Loucy (cell line): ENCODE data around the gene TMEM54.
A peak's percentile ranks its signal among the peaks of the same experiment; 100 is the strongest.

Source experiments
- H2AFZ ChIP-seq: fragments of 200-600 bp; sonication (generic); 2 replicates; pipeline ENCODE4 v1.6.0; 2016; ENCODE audit warnings: antibody characterized with exemption, mild to moderate bottlenecking, low read length, moderate library complexity
- H3F3A ChIP-seq: fragments of 200-600 bp; 2 replicates; pipeline ENCODE4 v1.6.0; 2016; ENCODE audit warnings: antibody characterized with exemption, low read depth, mild to moderate bottlenecking
- H3K27me3 ChIP-seq: fragments of 200-600 bp; sonication (generic); 2 replicates; pipeline ENCODE4 v1.6.1; 2014; ENCODE audit warnings: low read length, mild to moderate bottlenecking; ENCODE audit not compliant: insufficient read depth, poor library complexity, severe bottlenecking
- H3K36me3 ChIP-seq: fragments of 200-600 bp; sonication (generic); 2 replicates; pipeline ENCODE4 v1.6.1; 2016; ENCODE audit warnings: low read length; ENCODE audit not compliant: insufficient read depth
- H3K4me1 ChIP-seq: fragments of 200-600 bp; sonication (generic); 2 replicates; pipeline ENCODE4 v1.5.1; 2014; ENCODE audit warnings: low read length, mild to moderate bottlenecking; ENCODE audit not compliant: insufficient read depth, poor library complexity, severe bottlenecking
- H3K4me2 ChIP-seq: fragments of 200-600 bp; sonication (generic); 2 replicates; pipeline ENCODE4 v1.6.0; 2014; ENCODE audit warnings: antibody characterized with exemption, low read length, low read depth, mild to moderate bottlenecking; ENCODE audit not compliant: poor library complexity, severe bottlenecking
- H3K4me3 ChIP-seq: fragments of 200-600 bp; sonication (generic); 2 replicates; pipeline ENCODE4 v1.5.1; 2014; ENCODE audit warnings: low read length, mild to moderate bottlenecking, mixed read lengths; ENCODE audit not compliant: poor library complexity, severe bottlenecking
- H3K79me2 ChIP-seq: fragments of 200-600 bp; sonication (generic); 2 replicates; pipeline ENCODE4 v1.6.1; 2014; ENCODE audit warnings: low read length; ENCODE audit not compliant: insufficient read depth
- H3K9ac ChIP-seq: fragments of 200-600 bp; sonication (generic); 2 replicates; pipeline ENCODE4 v1.6.0; 2014; ENCODE audit warnings: mild to moderate bottlenecking, low read depth, low read length, moderate library complexity; ENCODE audit not compliant: poor library complexity, severe bottlenecking
- H3K9me2 ChIP-seq: fragments of 200-600 bp; sonication (generic); replicated peaks from 2 replicates; pipeline ENCODE4 v1.6.1; 2016; ENCODE audit warnings: low read depth, low read length, mixed read lengths
- H3K9me3 ChIP-seq: fragments of 200-600 bp; sonication (generic); 2 replicates; pipeline ENCODE4 v1.6.1; 2014; ENCODE audit warnings: mild to moderate bottlenecking, antibody characterized with exemption, low read length, low read depth; ENCODE audit not compliant: insufficient read depth
- H4K20me1 ChIP-seq: fragments of 200-600 bp; sonication (generic); 2 replicates; pipeline ENCODE4 v1.6.0; 2014; ENCODE audit warnings: antibody characterized with exemption, low read length, mild to moderate bottlenecking; ENCODE audit not compliant: insufficient read depth, poor library complexity, severe bottlenecking
- EZH2phosphoT487 ChIP-seq: fragments of 200-600 bp; IDR thresholded peaks from 2 replicates; pipeline ENCODE4 v1.6.1; 2018; ENCODE audit warnings: antibody characterized with exemption, mild to moderate bottlenecking, moderate library complexity, borderline replicate concordance
- TF ChIP-seq, protein P1 (sequence below): fragments of 200-600 bp; sonication (generic); conservative IDR thresholded peaks from 2 replicates; pipeline ENCODE4 v1.5.1; 2014; ENCODE audit warnings: mild to moderate bottlenecking, antibody characterized with exemption, low read length

Gene TMEM54

DNA sequence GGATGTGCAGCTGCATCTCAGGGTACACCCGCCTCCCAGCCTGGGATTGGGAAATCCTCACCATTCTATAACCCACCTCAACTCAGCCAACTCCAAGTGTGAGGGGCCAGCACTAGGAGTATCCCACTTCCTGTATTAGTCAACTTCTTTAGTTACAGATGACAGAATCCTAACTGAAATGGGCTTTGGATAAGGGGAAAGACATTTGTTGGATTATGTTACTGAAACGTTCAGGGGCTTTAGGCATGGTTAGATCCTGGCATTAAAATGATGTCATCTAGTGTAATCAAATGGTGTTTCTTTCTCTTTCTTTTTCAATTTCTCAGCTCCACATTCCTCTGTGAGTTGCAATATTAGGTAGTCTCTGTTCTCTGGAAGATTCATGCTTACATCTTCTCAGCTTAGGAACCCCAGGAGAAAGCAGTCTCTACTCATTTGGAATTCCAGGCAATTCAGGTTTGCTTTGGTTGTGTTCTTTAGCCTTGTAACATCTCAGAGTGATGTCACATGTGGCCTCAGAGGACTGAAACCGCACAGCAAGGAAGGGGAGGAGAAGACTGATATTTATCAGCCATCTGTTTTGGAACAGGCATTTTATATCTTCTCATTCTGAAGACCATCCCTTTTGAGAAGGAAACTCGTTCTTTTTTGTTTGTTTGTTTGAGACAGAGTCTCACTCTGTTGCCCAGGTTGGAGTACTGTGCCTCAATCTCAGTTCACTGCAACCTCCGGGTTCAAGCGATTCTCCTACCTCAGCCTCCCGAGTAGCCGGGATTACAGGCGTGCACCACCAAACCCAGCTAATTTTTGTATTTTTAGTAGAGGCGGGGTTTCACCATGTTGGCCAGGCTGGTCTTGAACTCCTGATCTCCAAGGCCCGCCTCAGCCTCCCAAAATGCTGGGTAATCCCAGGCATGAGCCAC is 18.9 kb upstream of the TMEM54 start:
- TF ChIP-seq, protein P1, sequence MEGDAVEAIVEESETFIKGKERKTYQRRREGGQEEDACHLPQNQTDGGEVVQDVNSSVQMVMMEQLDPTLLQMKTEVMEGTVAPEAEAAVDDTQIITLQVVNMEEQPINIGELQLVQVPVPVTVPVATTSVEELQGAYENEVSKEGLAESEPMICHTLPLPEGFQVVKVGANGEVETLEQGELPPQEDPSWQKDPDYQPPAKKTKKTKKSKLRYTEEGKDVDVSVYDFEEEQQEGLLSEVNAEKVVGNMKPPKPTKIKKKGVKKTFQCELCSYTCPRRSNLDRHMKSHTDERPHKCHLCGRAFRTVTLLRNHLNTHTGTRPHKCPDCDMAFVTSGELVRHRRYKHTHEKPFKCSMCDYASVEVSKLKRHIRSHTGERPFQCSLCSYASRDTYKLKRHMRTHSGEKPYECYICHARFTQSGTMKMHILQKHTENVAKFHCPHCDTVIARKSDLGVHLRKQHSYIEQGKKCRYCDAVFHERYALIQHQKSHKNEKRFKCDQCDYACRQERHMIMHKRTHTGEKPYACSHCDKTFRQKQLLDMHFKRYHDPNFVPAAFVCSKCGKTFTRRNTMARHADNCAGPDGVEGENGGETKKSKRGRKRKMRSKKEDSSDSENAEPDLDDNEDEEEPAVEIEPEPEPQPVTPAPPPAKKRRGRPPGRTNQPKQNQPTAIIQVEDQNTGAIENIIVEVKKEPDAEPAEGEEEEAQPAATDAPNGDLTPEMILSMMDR = no peak
- no peak for TF ChIP-seq EZH2phosphoT487
- no peak overlapping the region for H2AFZ ChIP-seq

DNA sequence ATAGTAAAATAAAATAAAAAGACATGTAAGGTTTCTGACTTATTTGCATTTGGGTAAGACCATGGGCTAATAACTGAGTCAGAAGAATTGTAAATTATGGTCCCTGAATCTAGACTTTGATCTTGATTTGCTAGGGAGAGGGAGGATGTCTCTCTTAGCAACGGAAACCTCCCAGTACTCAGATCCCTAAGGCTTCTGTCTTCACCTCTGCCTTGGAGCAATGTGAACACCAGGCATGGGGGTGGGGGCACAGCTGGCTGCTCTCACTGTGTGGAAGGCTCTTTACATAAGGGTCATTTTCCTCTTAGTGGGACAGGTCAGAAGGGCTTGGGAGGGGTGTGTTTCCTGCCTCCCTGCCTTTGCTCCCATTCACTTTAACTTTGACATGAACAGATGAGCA is 17.0 kb upstream of the TMEM54 start:
- peaks cover 67% of the 10 kb centered on the region for H3K27me3 ChIP-seq
- no peaks in the 10 kb centered on the region for H3K9me3 ChIP-seq
- no peaks in the 10 kb centered on the region for H3K79me2 ChIP-seq
- H3K4me3 ChIP-seq = no peak overlapping the region
- H3K4me1 ChIP-seq = no peaks in the 10 kb centered on the region
- no peak for TF ChIP-seq EZH2phosphoT487
- TF ChIP-seq, protein P1 = no peak
- no peaks in the 10 kb centered on the region for H3K36me3 ChIP-seq
- H3K4me2 ChIP-seq = no peak overlapping the region
- H3K9ac ChIP-seq = no peak overlapping the region
- H3K9me2 ChIP-seq = no peaks in the 10 kb centered on the region
- no peaks in the 10 kb centered on the region for H3F3A ChIP-seq
- H4K20me1 ChIP-seq = no peaks in the 10 kb centered on the region
- H2AFZ ChIP-seq = no peak overlapping the region

More for the DNA sequence above, 18.9 kb upstream of the TMEM54 start:
- Histone ChIP-seq H3K9me2 (no peaks in the 10 kb centered on the region), H3K79me2 (no peaks in the 10 kb centered on the region), H3K4me1 (no peaks in the 10 kb centered on the region), H3K9ac (no peak overlapping the region), H4K20me1 (no peaks in the 10 kb centered on the region), H3K9me3 (no peaks in the 10 kb centered on the region), H3K4me2 (no peak overlapping the region), H3K27me3 (peaks cover 76% of the 10 kb centered on the region), H3F3A (no peaks in the 10 kb centered on the region), H3K4me3 (no peak overlapping the region), H3K36me3 (no peaks in the 10 kb centered on the region)

GRCh38 chr1:32917521-32917920 is 16.3 kb upstream of the TMEM54 start:
- Histone ChIP-seq H2AFZ (no peak overlapping the region), H3K9ac (no peak overlapping the region)
- TF ChIP-seq EZH2phosphoT487 = peak; percentile 29; the same call in 1 of the 2 replicates
- TF ChIP-seq, protein P1 = 0 out of 2 replicates have a peak, but pooled peaks have one; percentile 11

More at GRCh38 chr1:32917521-32917920, 16.3 kb upstream of the TMEM54 start:
- Histone ChIP-seq H4K20me1 (no peaks in the 10 kb centered on the region), H3K4me1 (no peaks in the 10 kb centered on the region), H3F3A (no peaks in the 10 kb centered on the region), H3K36me3 (no peaks in the 10 kb centered on the region), H3K9me2 (no peaks in the 10 kb centered on the region), H3K4me3 (no peak overlapping the region), H3K4me2 (no peak overlapping the region), H3K9me3 (no peaks in the 10 kb centered on the region), H3K27me3 (peaks cover 63% of the 10 kb centered on the region), H3K79me2 (no peaks in the 10 kb centered on the region)
